ENCODE data around the gene PDLIM1. TPM values are rescaled to one million over a fixed set of nuclear protein-coding genes. Genes with fewer than 3 reads are reported as not detected.

Gene PDLIM1
- total and polyA plus RNA-seq, 10 donors, result 101 to 225 (median 168) TPM

DNA sequence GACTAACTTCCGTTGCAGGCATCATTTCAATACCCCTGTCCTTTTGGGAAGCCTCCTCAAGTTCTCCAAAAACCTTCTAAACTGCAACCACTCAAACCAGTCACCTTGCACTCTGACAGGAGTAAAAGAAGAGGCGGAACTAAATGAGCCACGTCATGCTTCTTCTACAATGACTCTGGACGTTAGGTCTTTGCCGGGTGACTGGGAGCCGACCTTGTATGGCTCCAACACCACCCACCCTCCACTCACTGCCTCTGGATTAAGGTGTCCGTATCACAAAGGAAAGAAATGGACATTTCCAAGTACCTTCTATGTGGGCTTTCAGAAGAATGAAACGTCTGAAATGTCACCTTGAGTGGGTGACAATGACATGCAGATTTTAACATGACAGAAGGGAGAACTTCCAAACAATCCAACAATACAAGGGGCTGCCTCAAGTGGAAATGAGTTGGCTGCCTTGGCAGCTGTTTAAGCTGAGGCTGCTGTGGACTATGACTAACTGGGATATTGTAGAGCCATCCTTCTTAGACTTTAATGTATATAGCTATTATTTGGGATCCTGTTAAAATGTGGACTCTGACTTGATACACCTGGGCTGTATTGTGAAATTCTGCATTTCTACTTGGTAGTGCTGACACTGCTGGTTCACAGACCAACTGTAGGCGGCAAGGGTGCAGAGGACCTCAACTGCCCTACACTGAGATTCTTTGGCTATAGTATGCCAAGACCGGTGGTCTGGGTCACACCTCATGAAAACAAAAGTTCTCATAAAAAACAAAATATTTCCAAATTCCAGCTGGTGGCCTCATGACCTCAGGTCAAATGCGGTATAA lies 33.8 kb upstream of the PDLIM1 start:
- Histone ChIP-seq H3K4me3 (no peak overlapping the region), H3K27ac (no peak overlapping the region), H3K4me1 (peaks cover 0 to 12% (median 0%) of the 10 kb centered on the region in 6 donors), H3K9me3 (no peaks in the 10 kb centered on the region), H3K27me3 (replicated peaks in 1 of 7) (no peaks in the 10 kb centered on the region), H3K36me3 (no peaks in the 10 kb centered on the region)
- 87 to 93% (median 90%) methylated on average over 11 of the region's 11 CpGs for WGBS, 5 donors
- intact Hi-C loops (cut with DNase I; ENCODE audit: low total_unique reads), result no loop called here
- no peak for TF ChIP-seq POLR2A (IDR thresholded peaks at IDR 0.05)
- TF ChIP-seq, protein P1, sequence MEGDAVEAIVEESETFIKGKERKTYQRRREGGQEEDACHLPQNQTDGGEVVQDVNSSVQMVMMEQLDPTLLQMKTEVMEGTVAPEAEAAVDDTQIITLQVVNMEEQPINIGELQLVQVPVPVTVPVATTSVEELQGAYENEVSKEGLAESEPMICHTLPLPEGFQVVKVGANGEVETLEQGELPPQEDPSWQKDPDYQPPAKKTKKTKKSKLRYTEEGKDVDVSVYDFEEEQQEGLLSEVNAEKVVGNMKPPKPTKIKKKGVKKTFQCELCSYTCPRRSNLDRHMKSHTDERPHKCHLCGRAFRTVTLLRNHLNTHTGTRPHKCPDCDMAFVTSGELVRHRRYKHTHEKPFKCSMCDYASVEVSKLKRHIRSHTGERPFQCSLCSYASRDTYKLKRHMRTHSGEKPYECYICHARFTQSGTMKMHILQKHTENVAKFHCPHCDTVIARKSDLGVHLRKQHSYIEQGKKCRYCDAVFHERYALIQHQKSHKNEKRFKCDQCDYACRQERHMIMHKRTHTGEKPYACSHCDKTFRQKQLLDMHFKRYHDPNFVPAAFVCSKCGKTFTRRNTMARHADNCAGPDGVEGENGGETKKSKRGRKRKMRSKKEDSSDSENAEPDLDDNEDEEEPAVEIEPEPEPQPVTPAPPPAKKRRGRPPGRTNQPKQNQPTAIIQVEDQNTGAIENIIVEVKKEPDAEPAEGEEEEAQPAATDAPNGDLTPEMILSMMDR (IDR thresholded peaks at IDR 0.05 in 8 of 11, conservative IDR thresholded peaks at IDR 0.05 in 3 of 11), result no peak
- TF ChIP-seq POLR2AphosphoS5 (IDR thresholded peaks at IDR 0.05), result no peak
- DNase-seq, result no peak

DNA sequence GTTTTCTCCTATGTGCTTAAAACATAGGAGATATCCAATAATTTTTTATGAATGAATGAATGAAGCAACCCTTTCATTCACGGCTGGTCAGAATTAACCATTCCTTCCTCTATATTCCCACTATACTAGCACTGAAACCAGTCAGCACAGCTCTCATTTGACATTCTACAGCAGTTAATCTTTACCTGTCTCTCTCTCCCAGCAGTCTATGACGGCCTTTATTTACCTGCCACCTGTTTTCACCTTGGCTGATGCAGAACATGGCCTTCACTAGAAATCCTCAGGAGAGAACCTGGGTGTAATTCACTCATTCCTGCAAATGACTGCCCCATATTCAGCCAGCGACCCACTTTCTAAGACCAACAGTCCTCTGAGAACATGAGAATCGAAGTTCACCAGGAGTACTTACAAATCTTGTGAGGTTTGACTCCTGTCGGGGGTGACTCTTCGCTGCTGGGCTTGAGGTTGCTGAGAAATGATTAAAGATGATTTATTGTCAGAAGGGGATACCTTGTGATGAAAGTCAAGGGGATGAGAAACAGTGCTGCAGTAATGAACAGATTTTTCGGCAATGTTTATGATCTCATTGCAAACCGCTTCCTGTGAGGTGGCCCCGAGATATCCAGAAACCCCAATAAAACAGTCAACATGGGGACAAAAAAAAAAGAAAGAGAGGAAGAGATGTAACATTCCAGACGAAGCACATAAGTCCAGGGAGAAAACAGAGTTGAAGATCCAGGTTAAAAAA lies 30.9 kb upstream of the PDLIM1 start:
- Histone ChIP-seq H3K4me3 (no peak overlapping the region), H3K36me3 (no peaks in the 10 kb centered on the region), H3K4me1 (peaks cover 0 to under 1% (median 0%) of the 10 kb centered on the region in 6 donors), H3K9me3 (no peaks in the 10 kb centered on the region), H3K27me3 (replicated peaks in 1 of 7) (no peaks in the 10 kb centered on the region), H3K27ac (no peak overlapping the region)
- TF ChIP-seq POLR2AphosphoS5 (IDR thresholded peaks at IDR 0.05) (no peak), POLR2A (IDR thresholded peaks at IDR 0.05) (no peak)
- TF ChIP-seq, protein P1 (IDR thresholded peaks at IDR 0.05 in 8 of 11, conservative IDR thresholded peaks at IDR 0.05 in 3 of 11), result no peak
- no peak for DNase-seq
- intact Hi-C loops (cut with DNase I; ENCODE audit: low total_unique reads), result no loop called here
- WGBS, 5 donors, result 84 to 95% (median 88%) methylated on average over 10 of the region's 10 CpGs

DNA sequence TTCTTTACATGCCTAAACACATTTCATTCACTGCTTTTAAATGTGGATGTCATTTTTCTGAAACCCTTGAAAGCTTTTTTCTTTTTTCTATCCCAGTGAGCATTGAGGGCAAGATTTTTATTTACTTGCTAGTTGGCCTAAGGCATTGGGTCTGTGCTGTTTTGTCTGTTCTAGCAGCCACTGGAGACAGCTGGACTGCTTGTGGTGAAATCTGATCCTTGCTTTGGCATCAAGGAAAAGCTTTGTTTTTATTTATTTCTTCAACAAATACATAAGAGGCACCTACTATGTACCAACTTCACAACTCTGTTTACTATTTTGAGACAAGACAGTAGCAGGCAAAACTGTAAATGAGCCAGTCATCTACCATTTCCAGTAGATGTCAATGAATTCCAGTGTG lies 28.4 kb upstream of the PDLIM1 start:
- intact Hi-C loops (cut with DNase I; ENCODE audit: low total_unique reads), result no loop called here
- TF ChIP-seq, protein P1 (IDR thresholded peaks at IDR 0.05 in 8 of 11, conservative IDR thresholded peaks at IDR 0.05 in 3 of 11), result no peak
- TF ChIP-seq POLR2AphosphoS5 (IDR thresholded peaks at IDR 0.05), result no peak
- TF ChIP-seq POLR2A (IDR thresholded peaks at IDR 0.05), result no peak
- no peak overlapping the region for H3K27ac ChIP-seq

GRCh38 chr10:95315509-95315908 lies 24.7 kb upstream of the PDLIM1 start:
- Histone ChIP-seq H3K4me3 (no peak overlapping the region), H3K36me3 (peaks cover 0 to 3% (median 0%) of the 10 kb centered on the region in 6 donors), H3K27ac (no peak overlapping the region), H3K27me3 (replicated peaks in 1 of 7) (no peaks in the 10 kb centered on the region), H3K4me1 (peaks cover 0 to 4% (median under 1%) of the 10 kb centered on the region in 6 donors), H3K9me3 (no peaks in the 10 kb centered on the region)
- intact Hi-C loops (cut with DNase I; ENCODE audit: low total_unique reads), result no loop called here
- no peak for DNase-seq
- TF ChIP-seq POLR2AphosphoS5 (IDR thresholded peaks at IDR 0.05) (no peak), POLR2A (IDR thresholded peaks at IDR 0.05) (no peak)
- TF ChIP-seq, protein P1 (IDR thresholded peaks at IDR 0.05 in 8 of 11, conservative IDR thresholded peaks at IDR 0.05 in 3 of 11), result no peak
- 89 to 96% (median 92%) methylated on average over 2 of the region's 2 CpGs for WGBS, 5 donors

More for the DNA sequence above, 28.4 kb upstream of the PDLIM1 start:
- Histone ChIP-seq H3K36me3 (no peaks in the 10 kb centered on the region), H3K27me3 (replicated peaks in 1 of 7) (no peaks in the 10 kb centered on the region), H3K9me3 (no peaks in the 10 kb centered on the region), H3K4me3 (no peak overlapping the region), H3K4me1 (no peaks in the 10 kb centered on the region)
- no peak for DNase-seq
